GM12891 (cell line): ENCODE results near the gene IFT80.

ENCODE experiments used
- POLR2A ChIP-seq: IDR thresholded peaks from 2 replicates; pipeline ENCODE4 v1.6.1; 2011; ENCODE audit warnings: low read depth, low read length, control low read depth
- POLR2AphosphoS5 ChIP-seq: IDR thresholded peaks from 2 replicates; pipeline ENCODE4 v1.6.1; 2011; ENCODE audit warnings: low read depth, low read length, control low read depth
- POU2F2 ChIP-seq: IDR thresholded peaks from 2 replicates; pipeline ENCODE4 v1.6.1; 2011; ENCODE audit warnings: low read depth, mild to moderate bottlenecking, control low read depth, low read length, moderate library complexity
- SPI1 ChIP-seq: IDR thresholded peaks from 2 replicates; pipeline ENCODE4 v1.6.1; 2011; ENCODE audit warnings: low read depth, low read length, control low read depth
- TAF1 ChIP-seq: IDR thresholded peaks from 2 replicates; pipeline ENCODE4 v1.6.1; 2011; ENCODE audit warnings: low read depth, low read length, control low read depth

DNA sequence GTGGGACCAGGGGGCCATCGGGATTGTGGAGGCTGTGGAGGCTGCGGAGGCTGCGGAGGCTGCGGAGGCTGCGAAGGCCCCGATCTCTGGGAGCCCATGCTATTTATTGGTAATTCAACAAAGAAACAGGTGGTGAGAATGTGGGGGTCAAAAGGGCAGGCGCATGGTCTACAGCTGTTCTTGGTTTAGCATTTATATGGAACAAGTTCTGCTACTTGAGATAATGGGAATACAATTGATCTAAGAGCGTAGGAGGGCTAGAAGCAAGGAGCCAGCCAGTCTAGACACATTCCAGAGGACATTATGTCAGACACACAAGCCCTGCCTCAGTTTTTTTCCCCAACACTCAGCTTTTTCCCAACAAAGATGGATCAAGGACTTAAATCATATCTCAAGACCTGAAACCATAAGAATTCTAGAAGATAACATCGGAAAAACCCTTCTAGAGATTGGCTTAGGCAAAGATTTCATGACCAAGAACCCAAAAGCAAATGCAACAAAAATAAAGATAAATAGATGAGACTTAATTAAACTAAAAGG is 153.7 kb downstream of the IFT80 start:
- TF ChIP-seq SPI1 (no peak), TAF1 (no peak), POLR2AphosphoS5 (no peak), POLR2A (no peak), POU2F2 (no peak)
